Skeletal muscle satellite cell (primary cell): ENCODE results near the gene TUBGCP3.
"Not testable (repeated sequence)": the region's sequence is repeated elsewhere in the genome, so short reads cannot be mapped to it uniquely, and the experiment has no call there.

Source experiments
- H3K27me3 ChIP-seq: 2 replicates; pipeline ENCODE4 v1.7.0; 2013; ENCODE audit warnings: low read length; ENCODE audit not compliant: control insufficient read depth, insufficient read depth
- H3K36me3 ChIP-seq: 2 replicates; pipeline ENCODE4 v1.7.0; 2013; ENCODE audit warnings: mild to moderate bottlenecking, control low read depth, low read length; ENCODE audit not compliant: insufficient read depth
- H3K4me1 ChIP-seq: 2 replicates; pipeline ENCODE4 v1.7.0; 2013; ENCODE audit warnings: low read length; ENCODE audit not compliant: control insufficient read depth, insufficient read depth
- H3K4me2 ChIP-seq: 2 replicates; pipeline ENCODE4 v1.7.0; 2013; ENCODE audit warnings: mild to moderate bottlenecking, low read length
- H3K4me3 ChIP-seq: 2 replicates; pipeline ENCODE4 v1.7.0; 2013; ENCODE audit warnings: low read length
- H3K9ac ChIP-seq: 2 replicates; pipeline ENCODE4 v1.7.0; 2013; ENCODE audit warnings: mild to moderate bottlenecking, low read depth, low read length, moderate library complexity
- H3K9me3 ChIP-seq: replicated peaks from 2 replicates; pipeline ENCODE4 v1.7.0; 2013; ENCODE audit warnings: mild to moderate bottlenecking, control low read depth, low read length

Gene TUBGCP3

GRCh38 chr13:112516218-112516617 is 71.7 kb downstream of the TUBGCP3 start:
- H3K9ac ChIP-seq, result no peak overlapping the region
- H3K36me3 ChIP-seq, result peaks cover 31% of the 10 kb centered on the region
- no peak overlapping the region for H3K4me2 ChIP-seq
- no peaks in the 10 kb centered on the region for H3K9me3 ChIP-seq
- H3K27me3 ChIP-seq, result no peaks in the 10 kb centered on the region
- H3K4me3 ChIP-seq, result no peak overlapping the region
- peaks cover under 1% of the 10 kb centered on the region for H3K4me1 ChIP-seq

- peaks cover 24% of the 10 kb centered on the region for H3K36me3 ChIP-seq
- no peak overlapping the region for H3K4me3 ChIP-seq
- H3K9ac ChIP-seq, result no peak overlapping the region
These were observed 74.2 kb downstream of the TUBGCP3 start for GRCh38 chr13:112513761-112514160.

GRCh38 chr13:112510987-112511685 is 76.8 kb downstream of the TUBGCP3 start:
- no peaks in the 10 kb centered on the region for H3K9me3 ChIP-seq
- H3K9ac ChIP-seq, result no peak overlapping the region
- peaks cover 9% of the 10 kb centered on the region for H3K4me1 ChIP-seq
- no peaks in the 10 kb centered on the region for H3K27me3 ChIP-seq
- H3K4me3 ChIP-seq, result no peak overlapping the region
- H3K36me3 ChIP-seq, result peaks cover 19% of the 10 kb centered on the region
- no peak overlapping the region for H3K4me2 ChIP-seq

More at GRCh38 chr13:112513761-112514160, 74.2 kb downstream of the TUBGCP3 start:
- Histone ChIP-seq H3K9me3 (no peaks in the 10 kb centered on the region), H3K4me2 (no peak overlapping the region), H3K4me1 (peaks cover 9% of the 10 kb centered on the region), H3K27me3 (no peaks in the 10 kb centered on the region)

GRCh38 chr13:112510002-112510780 is 77.8 kb downstream of the TUBGCP3 start:
- Histone ChIP-seq H3K4me3 (no peak overlapping the region), H3K9me3 (no peaks in the 10 kb centered on the region), H3K36me3 (peaks cover 14% of the 10 kb centered on the region), H3K4me2 (no peak overlapping the region), H3K27me3 (no peaks in the 10 kb centered on the region), H3K9ac (no peak overlapping the region), H3K4me1 (peaks cover 9% of the 10 kb centered on the region)

GRCh38 chr13:112509190-112509589 is 78.8 kb downstream of the TUBGCP3 start:
- H3K4me1 ChIP-seq, result peaks cover 9% of the 10 kb centered on the region
- no peak overlapping the region for H3K4me2 ChIP-seq
- H3K36me3 ChIP-seq, result peaks cover 12% of the 10 kb centered on the region
- no peaks in the 10 kb centered on the region for H3K27me3 ChIP-seq
- no peak overlapping the region for H3K9ac ChIP-seq
- no peak overlapping the region for H3K4me3 ChIP-seq
- no peaks in the 10 kb centered on the region for H3K9me3 ChIP-seq

DNA sequence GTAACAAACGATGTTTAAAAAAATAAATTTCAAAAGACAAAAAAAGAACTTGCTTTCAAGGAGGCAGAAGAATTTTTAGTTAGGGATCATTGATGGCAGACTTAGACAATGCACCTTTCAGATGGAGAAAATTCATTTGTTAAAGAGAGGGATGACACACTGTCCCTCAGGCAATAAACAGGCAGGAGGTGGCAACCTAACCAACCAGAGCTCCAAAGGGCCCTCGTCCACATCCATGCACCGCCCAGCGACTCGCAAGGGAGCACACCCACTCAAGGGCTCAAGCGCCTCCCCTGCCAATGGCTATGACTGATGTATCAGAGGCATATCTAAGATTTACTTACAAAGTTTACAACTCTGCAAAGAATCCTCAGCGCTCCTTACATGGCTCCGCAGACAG is 81.9 kb downstream of the TUBGCP3 start:
- Histone ChIP-seq H3K27me3 (no peaks in the 10 kb centered on the region), H3K4me2 (no peak overlapping the region), H3K9ac (no peak overlapping the region), H3K9me3 (no peaks in the 10 kb centered on the region), H3K4me1 (peaks cover 7% of the 10 kb centered on the region), H3K36me3 (peaks cover 19% of the 10 kb centered on the region), H3K4me3 (no peak overlapping the region)

DNA sequence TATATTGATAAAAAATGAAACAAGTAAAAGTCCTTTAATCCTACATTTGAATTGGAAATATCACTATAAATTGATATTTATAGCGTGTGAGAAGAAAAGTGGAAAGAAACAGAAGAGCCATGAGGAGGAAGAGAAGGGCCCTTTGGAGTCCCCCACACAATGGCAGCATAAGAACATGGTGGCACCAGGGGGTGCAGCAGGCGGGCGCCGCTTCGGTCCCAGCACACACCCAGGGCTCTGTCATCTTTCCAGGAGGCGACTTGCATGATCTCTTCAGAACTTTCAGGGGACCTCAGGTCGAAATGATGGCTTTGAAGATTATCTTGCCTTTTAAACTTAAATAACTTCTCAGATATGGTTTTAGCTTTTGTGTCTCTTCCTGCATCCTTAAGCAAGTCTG is 91.8 kb downstream of the TUBGCP3 start:
- Histone ChIP-seq H3K4me1 (no peaks in the 10 kb centered on the region), H3K9me3 (no peaks in the 10 kb centered on the region), H3K4me3 (no peak overlapping the region), H3K36me3 (peaks cover 12% of the 10 kb centered on the region), H3K27me3 (no peaks in the 10 kb centered on the region), H3K4me2 (no peak overlapping the region), H3K9ac (no peak overlapping the region)

- H3K27me3 ChIP-seq, result no peaks in the 10 kb centered on the region
- H3K9ac ChIP-seq, result no peak overlapping the region
- no peak overlapping the region for H3K4me2 ChIP-seq
- H3K36me3 ChIP-seq, result peaks cover 12% of the 10 kb centered on the region
- H3K4me1 ChIP-seq, result no peaks in the 10 kb centered on the region
- H3K4me3 ChIP-seq, result no peak overlapping the region
- H3K9me3 ChIP-seq, result no peaks in the 10 kb centered on the region
These were observed 92.5 kb downstream of the TUBGCP3 start for GRCh38 chr13:112495465-112495864.

GRCh38 chr13:112489199-112489598 is 98.8 kb downstream of the TUBGCP3 start:
- peaks cover 2% of the 10 kb centered on the region for H3K36me3 ChIP-seq
- no peak overlapping the region for H3K4me3 ChIP-seq
- H3K27me3 ChIP-seq, result no peaks in the 10 kb centered on the region
- no peaks in the 10 kb centered on the region for H3K9me3 ChIP-seq
- H3K4me2 ChIP-seq, result no peak overlapping the region
- H3K4me1 ChIP-seq, result no peaks in the 10 kb centered on the region
- no peak overlapping the region for H3K9ac ChIP-seq

DNA sequence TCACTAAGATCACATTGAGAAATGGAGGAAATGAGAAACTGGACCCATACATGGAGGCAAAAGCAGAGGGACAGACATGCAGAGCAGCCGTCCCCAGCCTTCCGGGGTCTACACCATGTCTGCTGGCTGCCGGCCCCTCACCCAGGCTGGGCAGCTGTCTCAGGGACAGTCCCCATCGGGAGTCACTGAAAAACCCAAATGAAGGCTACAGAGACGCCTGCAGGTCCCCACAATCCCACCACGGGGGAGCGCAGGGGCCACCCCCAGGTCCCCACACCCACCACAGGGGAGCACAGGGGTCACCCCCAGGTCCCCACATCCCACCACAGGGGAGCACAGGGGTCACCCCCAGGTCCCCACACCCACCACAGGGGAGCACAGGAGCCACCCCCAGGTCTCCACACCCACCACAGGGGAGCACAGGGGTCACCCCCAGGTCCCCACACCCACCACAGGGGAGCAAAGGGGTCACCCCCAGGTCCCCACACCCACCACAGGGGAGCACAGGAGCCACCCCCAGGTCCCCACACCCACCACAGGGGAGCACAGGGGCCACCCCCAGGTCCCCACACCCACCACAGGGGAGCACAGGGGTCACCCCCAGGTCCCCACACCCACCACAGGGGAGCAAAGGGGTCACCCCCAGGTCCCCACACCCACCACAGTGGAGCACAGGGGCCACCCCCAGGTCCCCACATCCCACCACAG is 99.5 kb downstream of the TUBGCP3 start:
- not testable (repeated sequence) for H3K36me3 ChIP-seq, H3K27me3 ChIP-seq

DNA sequence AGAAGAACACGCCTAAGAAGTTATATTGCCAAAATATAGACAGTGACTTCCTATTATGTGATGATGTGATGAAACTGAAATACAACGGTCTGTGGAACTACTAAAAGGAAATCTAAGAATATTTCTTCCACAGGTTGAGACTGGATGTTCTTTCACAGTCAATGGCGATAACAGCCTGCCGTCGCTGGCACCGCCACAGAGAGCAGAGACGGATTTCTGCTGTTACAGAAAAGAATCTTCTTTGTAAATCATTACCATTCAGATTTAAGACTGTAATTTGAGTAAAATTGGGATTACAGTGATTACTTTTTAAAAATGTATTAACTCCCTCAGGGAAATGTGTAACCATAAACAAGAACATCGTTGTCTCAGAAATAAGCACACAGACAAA is 100.8 kb downstream of the TUBGCP3 start:
- no peaks in the 10 kb centered on the region for H3K9me3 ChIP-seq
- no peak overlapping the region for H3K9ac ChIP-seq
- no peaks in the 10 kb centered on the region for H3K4me1 ChIP-seq
- no peaks in the 10 kb centered on the region for H3K27me3 ChIP-seq
- H3K4me2 ChIP-seq, result no peak overlapping the region
- no peak overlapping the region for H3K4me3 ChIP-seq
- H3K36me3 ChIP-seq, result peaks cover 2% of the 10 kb centered on the region

More for the DNA sequence above, 99.5 kb downstream of the TUBGCP3 start:
- H3K9me3 ChIP-seq, H3K4me3 ChIP-seq, H3K9ac ChIP-seq, H3K4me2 ChIP-seq, H3K4me1 ChIP-seq: not testable (repeated sequence)
